CD4-positive, alpha-beta T cell treated with Interferon gamma for 1 hour (primary cell): Measurements from ENCODE around the gene ANAPC1.
"Not testable (repeated sequence)": the region's sequence is repeated elsewhere in the genome, so short reads cannot be mapped to it uniquely, and the experiment has no call there.

ENCODE experiments used
- DNase-seq: peaks from one replicate; pipeline ENCODE4 v3.0.0-alpha.2; 2020

Gene ANAPC1

DNA sequence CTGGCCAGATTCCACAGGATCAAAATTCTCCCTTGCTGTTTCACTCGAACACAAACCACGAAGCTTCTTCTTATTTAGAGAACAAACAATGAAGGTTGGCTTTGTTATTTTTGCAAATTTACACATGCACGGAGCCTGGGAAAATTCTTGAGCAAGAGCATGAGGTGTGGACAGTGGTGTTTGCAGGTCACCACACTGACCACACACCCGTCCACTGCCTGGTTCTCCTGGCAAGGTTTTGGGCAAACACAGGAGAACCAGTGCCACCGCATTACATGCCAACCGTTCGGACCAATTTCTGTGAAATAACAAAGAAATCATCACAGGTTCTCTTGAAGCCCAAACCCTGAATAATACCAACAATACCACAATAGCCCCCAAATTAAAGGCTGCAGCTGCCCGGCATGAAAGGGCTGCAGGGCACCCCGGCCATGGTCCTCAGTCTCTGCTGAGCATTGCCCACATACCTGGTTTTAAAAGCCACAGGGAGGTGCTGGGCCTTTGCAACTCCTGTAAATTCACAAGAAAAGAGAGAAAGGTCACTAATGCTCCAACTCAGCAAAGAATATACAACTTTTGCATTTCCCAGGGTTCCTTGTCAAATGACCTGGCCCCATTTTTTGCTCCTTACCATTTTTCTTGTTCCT, 154.1 kb downstream of the ANAPC1 start:
- not testable (repeated sequence) for DNase-seq

DNA sequence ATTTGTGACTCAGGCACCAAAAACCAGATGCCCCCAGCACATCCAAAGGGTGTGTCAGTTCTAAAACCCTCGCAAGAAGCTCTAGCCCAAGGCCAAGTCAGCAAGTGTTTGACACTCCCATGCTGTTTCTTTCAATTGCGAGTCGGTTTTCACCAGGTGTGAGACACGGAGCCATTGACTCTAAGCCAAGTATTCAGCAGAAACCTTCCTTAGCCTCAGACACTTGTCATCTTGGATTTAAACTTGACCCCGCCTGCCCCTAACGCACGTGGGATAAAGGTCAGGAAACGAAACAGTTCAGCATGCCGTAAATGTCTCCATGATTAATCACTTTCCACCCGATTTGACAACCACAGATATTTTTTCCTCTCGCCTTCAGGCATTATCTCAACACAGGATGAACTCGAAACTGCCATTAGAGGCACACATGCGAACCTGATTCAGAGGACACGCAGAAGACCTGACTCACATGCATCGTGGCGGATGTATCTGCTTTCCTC, 156.3 kb downstream of the ANAPC1 start:
- not testable (repeated sequence) for DNase-seq

DNA sequence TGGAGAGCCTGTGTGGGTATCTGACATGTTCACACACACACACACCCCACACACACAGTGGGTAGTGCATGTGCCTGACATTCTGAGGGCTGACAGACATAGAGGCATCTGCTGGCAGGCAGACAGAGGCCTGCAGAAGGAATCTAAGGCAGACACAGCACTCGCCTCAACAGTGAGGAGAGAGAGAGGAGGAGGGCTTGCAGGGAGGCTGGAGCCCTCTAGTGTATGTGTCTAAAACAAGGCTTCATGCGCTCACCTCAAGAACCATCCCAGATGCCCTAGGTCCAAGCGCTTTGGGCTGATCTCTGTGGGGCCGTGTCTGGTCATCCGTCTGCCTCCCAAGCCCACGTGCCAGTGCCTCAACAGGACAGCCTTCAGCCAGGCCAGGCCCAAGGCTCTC, 158.3 kb downstream of the ANAPC1 start:
- not testable (repeated sequence) for DNase-seq

DNA sequence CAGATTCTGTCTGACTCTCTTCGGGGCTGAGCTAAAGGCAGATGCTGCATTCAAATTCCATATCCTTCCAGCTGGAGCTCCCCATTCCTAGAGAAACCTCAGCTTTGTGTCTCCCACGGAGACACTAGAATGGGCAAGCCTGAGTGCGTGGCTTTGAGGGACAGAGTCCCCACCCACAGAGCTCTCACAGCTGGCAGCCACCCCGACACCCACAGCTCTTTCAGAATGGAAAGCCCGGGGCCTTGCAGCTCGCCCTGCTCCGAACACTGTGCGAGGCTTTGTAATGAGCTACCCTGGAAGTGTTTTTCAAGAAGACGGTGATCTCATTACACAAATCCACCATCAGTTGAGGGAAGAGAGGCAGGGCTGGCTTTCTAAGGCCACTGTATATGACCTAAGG, 164.4 kb downstream of the ANAPC1 start:
- not testable (repeated sequence) for DNase-seq
